HG02938 (cell line): ENCODE data around the gene TRIP12.
"Not testable (repeated sequence)": the region's sequence is repeated elsewhere in the genome, so short reads cannot be mapped to it uniquely, and the experiment has no call there.

Source experiments
- ATAC-seq: cut with Tn5 transposase; IDR thresholded peaks from one replicate; pipeline ENCODE4 v1.9.1; 2021; ENCODE audit warnings: mild to moderate bottlenecking, moderate library complexity; ENCODE audit not compliant: unreplicated experiment

Gene TRIP12

DNA sequence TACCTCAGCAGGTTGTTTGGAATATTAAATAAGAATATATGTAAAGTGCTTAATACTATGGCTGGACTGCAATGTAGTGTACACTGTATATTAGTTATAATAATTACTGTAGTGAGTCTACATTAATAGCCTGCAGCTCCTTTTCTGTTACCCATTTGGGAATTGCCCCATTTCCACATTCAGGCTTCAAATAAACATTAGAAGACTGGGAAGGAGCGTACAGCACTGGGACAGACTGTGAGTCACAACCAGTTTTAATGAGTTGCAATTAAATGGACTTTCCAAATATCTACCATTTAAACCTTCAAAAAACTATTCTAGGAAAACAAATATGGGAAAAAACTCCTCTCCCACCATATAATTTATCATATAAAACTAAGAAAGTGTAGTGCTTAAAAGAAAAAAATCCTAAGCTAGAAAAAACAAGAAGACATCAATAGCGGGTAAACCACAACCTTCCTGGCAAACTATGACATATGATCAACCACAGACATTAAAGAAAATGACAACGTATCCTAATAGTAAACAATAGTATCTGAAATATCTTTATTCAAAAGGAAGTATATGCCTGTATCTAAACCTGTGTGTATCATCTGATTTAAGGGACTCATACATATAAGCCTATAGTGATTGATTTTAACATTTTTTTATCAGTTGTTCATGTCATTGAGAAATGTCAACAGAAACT, 86.1 kb downstream of the TRIP12 start:
- ATAC-seq, result no peak

DNA sequence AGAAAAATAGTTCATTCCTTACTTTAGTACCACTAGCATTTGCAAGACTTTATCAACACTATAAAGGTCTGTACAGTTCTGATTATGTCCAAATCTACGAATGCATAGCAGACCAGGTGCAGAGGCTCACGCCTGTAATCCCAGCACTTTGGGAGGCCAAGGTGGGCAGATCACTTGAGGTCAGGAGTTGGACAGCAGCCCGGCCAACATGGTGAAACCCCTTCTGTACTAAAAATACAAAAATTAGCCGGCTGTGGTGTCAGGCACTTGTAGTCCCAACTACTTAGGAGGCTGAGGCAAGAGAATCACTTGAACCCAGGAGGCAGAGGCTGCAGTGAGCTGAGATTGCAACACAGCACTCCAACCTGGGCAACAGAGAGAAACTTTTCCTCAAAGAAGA, 87.4 kb downstream of the TRIP12 start:
- ATAC-seq, result not testable (repeated sequence)

DNA sequence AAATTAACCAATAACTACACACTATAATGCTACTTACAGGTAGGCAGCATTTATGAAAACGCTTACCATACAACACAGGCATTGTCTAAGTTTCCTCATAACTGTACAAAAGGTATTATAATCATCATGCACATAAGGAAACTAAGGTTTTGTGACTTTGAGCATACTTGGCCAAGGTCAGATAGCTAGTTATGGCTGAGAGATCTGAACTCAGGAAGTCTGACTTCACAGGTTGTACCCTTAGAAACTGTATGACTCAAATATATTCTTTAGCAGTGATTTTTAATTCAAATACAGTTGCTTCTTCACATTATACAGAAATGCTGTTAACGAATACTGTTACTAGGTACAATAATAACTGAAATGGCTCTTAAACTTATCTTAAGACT, 89.3 kb downstream of the TRIP12 start:
- ATAC-seq, result no peak

DNA sequence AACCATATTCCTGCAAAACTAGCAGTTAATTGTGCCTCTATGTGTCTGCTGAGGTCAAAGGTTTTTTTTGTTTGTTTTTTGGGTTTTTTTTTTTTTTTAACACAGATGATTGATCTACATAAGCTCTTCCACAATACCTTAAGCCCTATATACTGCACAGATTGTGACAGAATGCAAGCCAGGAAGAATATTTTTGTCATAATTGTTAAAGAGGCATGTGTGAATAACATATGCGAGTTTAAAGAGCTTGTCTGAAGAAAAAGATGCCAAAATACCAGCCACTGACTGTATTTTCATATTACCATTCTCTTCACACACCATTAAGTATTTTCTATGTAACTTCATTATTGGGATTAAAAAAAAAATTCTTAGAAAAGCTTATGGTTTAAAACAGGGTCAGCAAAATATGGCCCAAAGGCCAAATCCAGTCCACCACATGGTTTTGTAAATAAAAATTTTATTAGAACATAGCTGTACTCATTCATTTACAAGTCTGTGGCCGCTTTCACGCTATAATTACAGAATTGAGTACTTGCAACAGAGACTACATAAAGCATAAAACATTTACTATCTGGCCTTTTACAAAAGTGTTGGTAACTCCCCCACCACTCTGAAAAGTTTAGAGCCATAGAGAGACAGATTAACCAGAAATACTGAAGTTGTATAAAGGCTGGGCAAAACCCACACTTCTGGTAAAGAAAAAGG, 89.9 kb downstream of the TRIP12 start:
- no peak for ATAC-seq

DNA sequence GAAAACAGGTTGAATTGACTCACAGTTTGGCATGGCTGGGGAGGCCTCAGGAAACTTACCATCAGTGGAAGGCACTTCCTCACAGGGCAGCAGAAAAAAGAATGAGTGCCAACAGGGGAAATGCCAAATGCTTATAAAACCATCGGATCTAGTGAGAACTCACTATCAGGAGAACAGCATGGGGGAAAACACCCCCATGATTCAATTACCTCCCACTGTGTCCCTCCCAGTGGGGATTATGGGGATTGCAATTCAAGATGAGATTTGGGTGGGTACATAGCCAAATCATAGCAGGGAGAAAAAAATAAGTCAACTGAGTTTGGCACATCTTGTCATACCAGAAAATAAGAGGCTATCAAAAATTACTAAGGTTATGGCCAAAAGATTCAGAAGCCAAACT, 96.3 kb downstream of the TRIP12 start:
- ATAC-seq, result no peak

DNA sequence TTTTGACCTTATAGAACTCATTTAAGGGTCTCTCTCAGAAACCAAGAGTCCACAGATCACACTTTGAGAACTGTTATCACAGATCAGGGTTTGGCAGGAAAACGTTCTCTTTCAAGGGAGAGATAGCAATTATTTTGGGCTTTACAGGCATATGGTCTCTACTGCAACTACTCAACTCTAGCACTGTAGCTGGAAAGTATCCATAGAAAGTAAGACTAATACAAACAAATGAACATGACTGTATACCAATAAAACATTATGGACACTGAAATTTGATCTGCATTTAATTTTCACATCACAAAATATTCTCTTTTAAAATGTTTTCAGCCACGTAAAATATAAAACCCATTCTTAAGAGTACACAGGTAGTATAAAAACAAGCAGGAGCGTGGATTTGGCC, 100.5 kb downstream of the TRIP12 start:
- no peak for ATAC-seq

DNA sequence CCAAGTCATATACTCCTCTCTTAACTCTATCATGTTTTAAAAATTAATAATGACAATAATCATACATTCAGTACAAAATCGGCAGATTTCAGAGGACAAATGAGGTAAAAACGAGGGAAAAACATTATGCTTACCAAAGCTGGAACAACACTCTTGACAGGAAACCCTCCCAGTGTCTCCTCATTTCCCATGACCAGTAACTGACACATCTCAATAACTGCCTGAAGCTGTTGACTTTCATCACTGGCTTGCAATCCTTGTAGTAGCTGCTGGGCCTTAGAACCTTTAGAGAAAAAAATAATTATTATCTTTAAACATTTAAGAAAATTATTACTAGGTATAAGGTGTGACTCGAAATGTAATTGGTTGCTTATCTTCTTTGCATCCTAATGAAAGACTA, 103.6 kb downstream of the TRIP12 start:
- ATAC-seq, result no peak

DNA sequence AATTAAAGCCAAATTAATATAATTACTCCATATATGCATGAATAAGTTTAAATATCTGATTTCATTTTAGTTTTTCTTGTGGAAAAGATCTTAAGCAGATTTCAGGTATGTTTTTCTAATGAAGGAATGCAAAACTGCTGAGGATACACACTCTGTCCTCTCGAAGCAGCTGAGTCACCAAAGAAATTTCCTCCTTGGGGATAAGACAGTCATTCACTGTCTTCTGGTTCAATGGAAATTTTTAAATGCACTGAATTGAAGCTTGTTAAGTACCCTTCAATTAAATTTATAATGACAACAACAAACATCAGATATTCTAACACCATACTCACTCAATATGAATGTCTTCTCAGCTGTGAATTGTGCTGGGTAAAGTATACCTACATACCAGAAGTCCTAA, 106.0 kb downstream of the TRIP12 start:
- no peak for ATAC-seq

DNA sequence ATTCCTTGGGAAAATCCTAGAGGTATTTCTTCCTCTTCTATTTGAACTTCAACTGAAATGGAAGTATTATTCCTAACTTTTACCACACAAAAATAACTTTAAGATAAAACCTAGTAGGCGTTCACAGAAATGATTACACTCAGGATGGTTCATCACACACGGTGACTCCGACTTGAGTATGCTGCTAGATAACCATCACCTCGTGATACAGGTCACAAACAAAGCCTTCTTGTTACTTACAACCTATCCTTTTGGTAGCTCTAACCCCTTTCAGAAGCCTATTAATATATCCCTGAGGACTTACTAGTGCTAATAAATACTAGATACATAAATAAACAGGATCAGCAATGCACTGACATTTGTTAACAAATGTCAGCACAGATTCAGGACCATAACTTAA, 106.5 kb downstream of the TRIP12 start:
- ATAC-seq, result no peak

DNA sequence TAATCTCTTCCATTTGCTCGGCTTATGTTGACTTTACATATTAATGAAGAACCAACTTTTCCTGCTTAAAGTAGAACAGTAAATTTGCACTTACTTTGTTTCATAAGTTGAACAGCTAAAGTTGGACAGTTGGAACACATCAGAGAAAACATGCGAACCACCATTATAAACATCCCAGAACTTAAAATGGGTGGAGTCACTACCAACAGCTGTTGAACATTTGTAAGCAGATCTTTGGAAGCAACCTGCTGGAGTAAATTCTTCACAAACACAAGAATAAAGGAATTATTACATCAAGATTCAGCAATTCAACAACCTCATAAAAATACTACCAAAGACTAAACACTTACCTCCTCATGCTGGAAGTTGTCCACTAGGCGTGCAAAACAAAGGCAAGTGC, 111.0 kb downstream of the TRIP12 start:
- ATAC-seq, result no peak

DNA sequence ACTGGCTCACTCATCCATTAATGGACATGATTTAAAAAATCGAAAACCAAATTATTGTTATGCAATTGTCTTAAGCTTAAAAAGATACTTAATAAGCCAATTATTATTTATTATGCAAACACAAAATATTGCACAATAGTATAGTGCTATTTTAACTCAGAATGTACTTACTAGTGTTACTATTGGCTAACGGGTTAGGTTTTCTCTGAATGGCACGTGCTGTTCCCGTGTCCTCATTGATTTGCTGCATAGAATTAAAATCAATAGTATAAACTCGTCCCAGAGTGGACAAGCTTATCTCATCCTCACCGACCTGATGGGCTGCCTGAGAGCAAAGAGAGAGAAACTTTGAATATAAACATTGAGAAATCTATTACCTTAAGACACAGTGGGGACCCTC, 116.2 kb downstream of the TRIP12 start:
- no peak for ATAC-seq

DNA sequence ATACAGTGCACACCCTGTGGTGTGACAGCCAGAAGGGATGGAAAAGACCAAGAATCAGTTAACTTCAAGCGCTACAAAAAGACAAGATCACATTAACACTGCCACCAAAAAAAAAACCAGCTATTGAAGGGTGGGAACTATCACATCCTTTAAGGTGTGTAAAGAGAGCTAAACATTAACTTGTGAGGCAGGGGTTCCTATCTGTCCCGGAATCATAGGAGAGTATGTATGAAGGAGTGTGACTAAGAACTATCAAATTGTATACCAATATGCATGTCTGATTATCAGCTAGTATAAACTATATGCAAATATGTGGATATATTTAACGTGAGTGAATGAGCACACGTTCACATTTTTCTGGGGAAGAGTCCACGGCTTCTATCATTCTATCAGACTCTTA, 119.0 kb downstream of the TRIP12 start:
- no peak for ATAC-seq

DNA sequence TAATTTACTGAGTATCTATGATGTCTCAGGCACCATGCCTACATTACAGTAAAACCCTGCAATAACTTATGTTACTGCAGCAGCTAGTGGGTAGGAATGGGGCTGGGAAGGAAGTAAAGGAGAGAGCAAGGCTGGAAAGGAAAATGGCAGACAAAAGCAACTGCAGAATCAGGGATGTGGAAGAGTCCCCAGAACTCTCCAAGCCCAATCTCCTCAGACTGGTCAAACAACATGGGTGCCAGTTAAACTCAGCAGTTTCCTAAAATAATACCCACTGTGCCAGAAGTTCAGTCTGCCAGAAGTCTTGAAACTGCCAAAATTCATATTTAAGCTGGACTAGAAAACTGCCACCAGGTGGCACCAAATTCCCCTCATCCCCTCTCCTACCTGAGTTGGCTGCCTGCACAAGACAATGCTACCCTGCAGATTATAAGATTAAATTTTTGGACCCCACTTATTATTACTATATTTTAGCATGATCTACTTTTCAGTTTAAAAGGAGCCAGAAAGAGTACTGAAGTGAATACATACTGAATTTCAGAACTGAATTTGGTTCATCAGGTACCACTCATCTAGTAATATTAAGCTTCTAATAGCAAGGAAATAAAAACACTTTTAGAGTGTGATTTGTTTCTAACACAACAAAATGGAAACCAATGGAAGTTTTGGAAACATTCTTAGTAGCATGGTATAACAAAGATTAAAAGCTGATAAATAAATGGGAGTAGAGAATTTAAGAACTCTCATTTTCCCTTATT, 120.6 kb downstream of the TRIP12 start:
- ATAC-seq, result no peak

DNA sequence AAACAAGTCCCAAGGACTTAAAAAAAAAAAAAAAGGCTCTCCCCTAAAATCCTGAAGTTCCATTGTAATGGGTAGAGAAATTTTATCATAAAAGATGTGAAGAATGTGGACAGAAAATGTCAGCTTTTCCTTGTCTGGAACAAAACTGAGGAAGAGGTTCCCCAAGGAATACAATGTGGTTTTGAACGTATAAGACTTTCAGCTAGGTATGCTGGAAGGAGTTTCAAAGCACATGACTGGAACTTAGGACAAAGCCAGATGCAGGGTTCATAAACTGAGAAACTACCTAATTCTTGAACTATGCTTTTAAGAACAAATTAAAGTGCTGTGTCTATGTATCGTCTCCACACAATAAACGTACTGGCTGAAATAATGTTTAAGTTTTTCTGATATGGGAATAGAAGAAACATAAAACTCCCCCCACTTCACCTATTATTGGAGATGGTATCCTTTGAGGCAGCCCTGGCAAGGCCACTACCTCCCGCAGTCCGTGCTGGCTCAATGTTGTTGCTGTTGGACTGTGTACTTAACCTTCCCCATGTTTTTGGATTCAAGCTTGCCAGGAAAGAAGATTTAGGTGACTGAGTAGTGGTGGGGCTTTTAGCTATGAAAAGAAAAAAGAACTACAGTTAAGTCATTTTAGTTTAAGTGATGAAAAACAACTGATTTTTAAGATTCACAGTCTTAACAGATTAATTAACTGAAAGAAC, 123.2 kb downstream of the TRIP12 start:
- no peak for ATAC-seq

DNA sequence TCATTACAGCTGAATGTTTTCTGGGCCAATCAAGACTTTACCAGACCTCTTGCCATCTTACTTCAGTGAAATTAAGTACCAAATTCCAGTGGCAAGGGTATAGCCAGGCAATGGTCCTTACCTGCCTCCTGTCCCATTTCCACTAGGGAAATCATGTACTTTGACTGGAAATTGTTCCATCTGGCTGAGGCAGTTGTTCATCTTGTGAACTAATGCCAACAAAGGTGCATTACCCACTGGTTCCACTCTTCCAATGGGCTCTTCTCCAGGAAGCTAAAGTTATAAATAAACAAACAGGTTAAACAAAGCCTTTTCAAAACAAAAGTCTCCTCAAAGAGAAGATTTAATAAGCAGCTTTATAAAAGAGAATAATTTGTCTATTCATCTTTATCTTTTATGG, 126.8 kb downstream of the TRIP12 start:
- ATAC-seq, result no peak

DNA sequence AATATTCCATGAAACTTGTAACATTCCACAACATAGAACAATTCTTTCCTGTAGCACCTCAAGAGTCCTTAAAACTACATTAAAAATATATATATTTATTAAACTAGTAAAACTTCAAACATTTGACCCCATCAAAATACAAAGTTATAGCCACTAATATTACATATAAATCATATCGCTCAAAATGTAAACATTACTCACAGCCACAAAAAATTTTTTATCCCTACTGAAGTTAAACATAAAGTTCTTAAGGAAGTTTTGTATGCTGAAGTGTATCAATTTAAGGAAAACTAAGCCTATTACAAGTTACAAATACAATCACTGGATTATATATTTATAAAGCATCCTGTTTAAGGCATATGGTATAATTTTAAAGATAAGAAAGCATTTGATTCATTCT, 127.2 kb downstream of the TRIP12 start:
- ATAC-seq, result no peak

DNA sequence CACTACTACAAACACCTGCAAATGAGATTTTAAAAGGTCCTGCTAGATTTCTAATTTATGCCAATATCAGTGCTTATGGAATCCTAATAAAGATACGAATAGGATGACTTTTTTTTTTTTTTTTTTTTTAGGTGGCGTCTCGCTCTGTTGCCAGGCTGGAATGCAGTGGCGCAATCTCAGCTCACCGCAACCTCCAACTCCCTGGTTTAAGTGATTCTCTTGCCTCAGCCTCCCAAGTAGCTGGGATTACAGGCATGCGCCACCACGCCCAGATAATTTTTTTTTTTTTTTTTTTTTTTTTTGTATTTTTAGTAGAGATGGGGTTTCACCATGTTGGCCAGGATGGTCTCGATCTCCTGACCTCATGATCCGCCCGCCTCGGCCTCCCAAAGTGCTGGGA, 135.5 kb downstream of the TRIP12 start:
- not testable (repeated sequence) for ATAC-seq

DNA sequence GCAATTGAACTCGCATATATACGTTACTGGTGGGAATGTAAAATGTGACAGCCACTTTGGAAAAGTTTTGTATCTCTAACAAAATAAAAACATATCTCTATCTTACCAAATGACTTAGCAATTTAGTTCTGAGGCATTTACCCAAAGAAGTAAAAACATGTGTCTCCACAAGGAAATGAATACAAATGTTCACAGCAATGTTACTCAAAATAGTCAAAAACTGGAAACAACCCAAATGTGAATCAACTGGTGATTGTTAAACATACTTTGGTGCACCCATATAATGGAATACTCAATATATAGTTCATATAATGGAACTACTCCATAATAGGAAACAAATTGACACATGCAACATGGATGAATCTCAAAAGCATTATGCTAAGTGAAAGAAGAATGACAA, 137.0 kb downstream of the TRIP12 start:
- ATAC-seq, result no peak

DNA sequence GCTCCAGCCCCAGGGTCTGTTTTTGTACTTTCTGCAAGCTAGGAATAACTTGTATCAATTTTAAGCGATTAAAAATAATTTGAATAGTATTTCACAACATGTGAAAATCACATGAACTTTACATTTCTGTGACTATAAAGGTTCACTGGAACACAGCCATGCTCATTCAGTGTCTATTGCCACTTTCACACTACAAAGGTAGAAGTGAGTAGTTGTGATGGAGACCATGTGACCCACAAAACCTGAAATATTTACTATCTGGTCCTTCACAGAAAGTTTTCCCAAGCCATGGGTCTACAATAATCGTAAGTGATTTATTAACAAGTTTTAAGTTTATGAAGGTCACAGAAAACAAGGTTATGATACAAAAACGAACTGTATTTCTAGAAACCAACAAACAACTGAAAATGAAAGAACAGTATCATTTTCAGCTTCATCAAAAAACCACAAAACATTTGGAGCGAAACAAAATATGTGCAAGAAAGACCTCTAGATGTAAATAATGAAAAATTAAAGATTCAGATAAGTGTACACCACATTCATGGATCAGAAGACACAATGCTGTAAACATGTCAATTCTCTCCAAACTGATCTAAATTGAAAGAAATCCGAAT, 138.6 kb downstream of the TRIP12 start:
- peak; percentile 61 for ATAC-seq

DNA sequence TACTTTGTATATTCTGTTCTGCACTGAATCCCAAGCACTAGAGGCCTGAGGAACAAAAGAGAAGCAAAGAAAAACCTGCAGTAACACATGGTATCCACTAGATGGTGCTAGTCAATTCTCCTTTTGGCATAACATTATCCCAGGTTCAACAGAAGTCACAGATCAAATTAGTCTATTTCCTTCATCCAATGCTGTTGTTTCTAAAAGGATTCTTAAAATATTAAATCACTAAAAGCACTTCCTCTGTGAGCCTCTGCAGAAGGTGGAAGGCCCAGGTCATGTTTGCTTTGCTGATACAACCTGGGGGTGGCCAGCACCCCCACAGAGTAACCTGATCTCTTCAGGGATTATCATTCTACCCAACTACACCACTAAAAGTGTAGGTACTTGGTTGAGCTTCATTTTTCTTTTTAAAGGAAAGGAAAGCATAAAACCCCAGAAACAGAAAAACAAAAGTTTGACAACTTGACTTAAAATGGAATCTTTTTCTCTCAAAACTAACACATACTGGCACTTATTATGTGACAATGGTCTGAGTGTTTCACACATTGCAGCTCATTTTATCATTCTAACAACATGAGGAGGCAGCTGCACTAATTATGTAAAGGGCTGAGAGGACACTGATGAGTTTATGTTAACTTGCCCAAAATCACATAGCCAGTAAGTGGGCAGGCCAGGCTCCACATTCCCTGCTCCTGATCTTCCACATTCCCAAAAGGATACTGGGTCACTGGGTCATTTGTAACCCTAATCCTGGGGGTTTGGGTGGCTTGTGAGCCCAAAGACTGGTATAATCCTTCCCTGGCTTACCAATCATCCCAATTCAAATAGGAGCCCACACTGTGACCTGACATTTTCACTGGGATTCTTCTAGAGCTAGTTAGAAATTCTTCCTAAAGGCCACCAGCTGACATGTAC, 140.7 kb downstream of the TRIP12 start:
- no peak for ATAC-seq
